ENCODE measurements around the gene ERC2.

GRCh38 chr3:56233742-56234141 lies 234.5 kb downstream of the ERC2 start:
- no peak for TF ChIP-seq CTCF (conservative IDR thresholded peaks at IDR 0.05; ENCODE audit: low read length)
- TF ChIP-seq EZH2phosphoT487 (IDR thresholded peaks at IDR 0.05; ENCODE audit: borderline replicate concordance, low read depth, low read length) = no peak

Measured in OCI-LY7 (cell line).